Lung (tissue), 12 donors: ENCODE data around the gene PEX11B. TPM values are rescaled to one million over a fixed set of nuclear protein-coding genes. Genes with fewer than 3 reads are reported as not detected.

Experiments used
- ATAC-seq: fragments of 200-7000 bp; cut with Tn5 transposase; one replicate; pipeline ENCODE4 v1.9.1; 2020; ENCODE audit warnings: moderate number of reproducible peaks; ENCODE audit not compliant: insufficient read depth, low FRiP score
- DNase-seq, 3 donors: peaks; one replicate each; pipeline ENCODE4 v3.0.0-alpha.2; 2013 to 2017
- H3K27ac ChIP-seq, 2 donors: one replicate each; pipeline ENCODE4 v1.5.1; 2013; ENCODE audit warnings: mild to moderate bottlenecking in 2 of 2, moderate library complexity in 2 of 2, control low read depth in 1 of 2, inconsistent platforms in 1 of 2, low read depth in 1 of 2, low read length in 1 of 2
- H3K27me3 ChIP-seq, 3 donors: one replicate each; pipeline ENCODE4 v1.5.1; 2013; ENCODE audit warnings: low read length in 2 of 3; ENCODE audit not compliant: control insufficient read depth in 3 of 3, insufficient read depth in 3 of 3
- H3K36me3 ChIP-seq, 4 donors: one replicate each; pipeline ENCODE4 v1.5.1; 2013; ENCODE audit warnings: low read length in 4 of 4, mild to moderate bottlenecking in 1 of 4, moderate library complexity in 1 of 4; ENCODE audit not compliant: control insufficient read depth in 4 of 4, insufficient read depth in 4 of 4
- H3K4me1 ChIP-seq, 5 donors: one replicate each; pipeline ENCODE4 v1.5.1; 2013; ENCODE audit warnings: low read length in 5 of 5, mild to moderate bottlenecking in 2 of 5, moderate library complexity in 1 of 5; ENCODE audit not compliant: control insufficient read depth in 5 of 5, insufficient read depth in 5 of 5
- H3K4me3 ChIP-seq: one replicate; pipeline ENCODE4 v1.5.1; 2013; ENCODE audit warnings: mild to moderate bottlenecking, control low read depth, moderate library complexity
- H3K9ac ChIP-seq, 2 donors: one replicate each; pipeline ENCODE4 v1.5.1; 2013; ENCODE audit warnings: low read length in 2 of 2, control low read depth in 1 of 2; ENCODE audit not compliant: insufficient read depth in 1 of 2
- H3K9me3 ChIP-seq, 4 donors: one replicate each; pipeline ENCODE4 v1.5.1; 2013; ENCODE audit warnings: low read length in 3 of 4, mild to moderate bottlenecking in 1 of 4, moderate library complexity in 1 of 4; ENCODE audit not compliant: control insufficient read depth in 4 of 4, insufficient read depth in 3 of 4
- WGBS, 2 donors: extraction: QIAGEN DNeasy Blood & Tissue Kit; methylation state at CpG; one replicate each; pipeline ENCODE4 v1.1.7; 2013; 5-methylcytosine and 5-hydroxymethylcytosine counted together
- polyA plus RNA-seq, 2 donors: library from polyadenylated mRNA; stranded (reverse); fragments of 200-250 nt; gene quantifications; one replicate each; pipeline ENCODE4 v1.2.1, GENCODE V29; 2013
- total RNA-seq, 2 donors: library from RNA; depleted of rRNA in 1 of 2; stranded (reverse); fragments of >200 nt in 1 of 2; gene quantifications; one replicate each; pipeline ENCODE4 v1.2.1, GENCODE V29; 2014 to 2021
- TF ChIP-seq, protein P1 (sequence below): IDR thresholded peaks from 2 replicates; pipeline ENCODE4 v1.5.1; 2012; ENCODE audit warnings: mild to moderate bottlenecking; ENCODE audit errors: control extremely low read depth, extremely low read depth
- donor health status: control.
- donor health status: control.
- donor health status: Bipolar disorder and iron deficiency.
- donor health status: healthy.
- donor health status: DM: yes; HTN: yes; CAD: no.

PEX11B gene
- total and polyA plus RNA-seq, 4 donors: 24.6 to 29.6 (median 26.8) TPM

DNA sequence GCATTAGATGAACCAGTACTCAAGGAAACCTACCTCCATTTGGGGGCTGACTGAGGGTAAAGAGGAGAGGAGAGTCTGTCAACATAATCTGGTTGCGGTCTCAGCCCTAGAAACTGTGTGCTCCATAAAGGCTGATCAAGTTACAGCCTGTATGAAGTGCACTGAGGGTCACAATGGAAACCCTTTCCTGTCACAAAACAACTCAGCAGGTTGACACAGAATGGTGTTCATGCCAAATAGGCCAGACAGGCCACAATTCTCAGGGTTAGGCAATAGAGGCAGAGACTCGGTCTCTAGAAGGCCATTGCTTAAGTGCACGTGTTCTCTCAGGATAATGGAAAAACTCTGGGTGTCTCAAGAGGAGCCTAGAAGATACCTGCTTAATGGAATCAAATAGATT is 28.8 kb downstream of the PEX11B start:
- ATAC-seq (no peak), DNase-seq (peak in 1 of 3 donors; percentile 51)
- peaks cover 0 to 4% (median under 1%) of the 10 kb centered on the region in 3 donors for H3K27me3 ChIP-seq
- no peak overlapping the region for H3K9ac ChIP-seq
- no peak overlapping the region for H3K4me3 ChIP-seq
- TF ChIP-seq, protein P1, sequence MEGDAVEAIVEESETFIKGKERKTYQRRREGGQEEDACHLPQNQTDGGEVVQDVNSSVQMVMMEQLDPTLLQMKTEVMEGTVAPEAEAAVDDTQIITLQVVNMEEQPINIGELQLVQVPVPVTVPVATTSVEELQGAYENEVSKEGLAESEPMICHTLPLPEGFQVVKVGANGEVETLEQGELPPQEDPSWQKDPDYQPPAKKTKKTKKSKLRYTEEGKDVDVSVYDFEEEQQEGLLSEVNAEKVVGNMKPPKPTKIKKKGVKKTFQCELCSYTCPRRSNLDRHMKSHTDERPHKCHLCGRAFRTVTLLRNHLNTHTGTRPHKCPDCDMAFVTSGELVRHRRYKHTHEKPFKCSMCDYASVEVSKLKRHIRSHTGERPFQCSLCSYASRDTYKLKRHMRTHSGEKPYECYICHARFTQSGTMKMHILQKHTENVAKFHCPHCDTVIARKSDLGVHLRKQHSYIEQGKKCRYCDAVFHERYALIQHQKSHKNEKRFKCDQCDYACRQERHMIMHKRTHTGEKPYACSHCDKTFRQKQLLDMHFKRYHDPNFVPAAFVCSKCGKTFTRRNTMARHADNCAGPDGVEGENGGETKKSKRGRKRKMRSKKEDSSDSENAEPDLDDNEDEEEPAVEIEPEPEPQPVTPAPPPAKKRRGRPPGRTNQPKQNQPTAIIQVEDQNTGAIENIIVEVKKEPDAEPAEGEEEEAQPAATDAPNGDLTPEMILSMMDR: no peak
- WGBS, 2 donors: 64 to 65% methylated on average over 3 of the region's 3 CpGs
- peak overlapping the region in 1 of 2 donors; percentile 49 for H3K27ac ChIP-seq
- H3K9me3 ChIP-seq: no peaks in the 10 kb centered on the region
- peaks cover 4 to 22% (median 15%) of the 10 kb centered on the region in 5 donors for H3K4me1 ChIP-seq
- H3K36me3 ChIP-seq: no peaks in the 10 kb centered on the region

DNA sequence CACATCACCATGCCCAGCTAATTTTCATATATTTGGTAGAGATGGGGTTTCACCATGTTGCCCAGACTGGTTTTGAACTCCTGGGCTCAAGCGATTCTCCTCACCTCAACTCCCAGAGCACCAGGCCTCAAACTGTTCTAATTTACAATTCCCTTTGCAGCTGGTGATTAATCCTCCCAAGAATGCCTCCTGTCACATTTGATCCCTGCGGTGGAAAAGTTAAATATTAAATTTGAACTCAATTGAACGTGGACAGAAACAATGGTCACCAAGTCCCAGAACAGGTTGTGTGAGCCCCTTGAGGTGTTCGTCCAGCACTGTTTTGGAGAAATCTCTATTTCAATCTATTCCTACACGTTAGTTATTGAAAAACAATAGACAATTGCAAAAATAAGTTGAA is 30.9 kb downstream of the PEX11B start:
- H3K36me3 ChIP-seq: no peaks in the 10 kb centered on the region
- H3K27me3 ChIP-seq: peaks cover 0 to 13% (median 5%) of the 10 kb centered on the region in 3 donors
- ATAC-seq: no peak
- H3K4me1 ChIP-seq: peaks cover 4 to 15% (median 10%) of the 10 kb centered on the region in 5 donors
- no peak overlapping the region for H3K9ac ChIP-seq
- no peaks in the 10 kb centered on the region for H3K9me3 ChIP-seq
- 71 to 81% methylated on average over 5 of the region's 5 CpGs for WGBS, 2 donors
- TF ChIP-seq, protein P1: no peak
- DNase-seq: peak; percentile 24 to 46 (median 45)
- no peak overlapping the region for H3K4me3 ChIP-seq
- H3K27ac ChIP-seq: no peak overlapping the region

DNA sequence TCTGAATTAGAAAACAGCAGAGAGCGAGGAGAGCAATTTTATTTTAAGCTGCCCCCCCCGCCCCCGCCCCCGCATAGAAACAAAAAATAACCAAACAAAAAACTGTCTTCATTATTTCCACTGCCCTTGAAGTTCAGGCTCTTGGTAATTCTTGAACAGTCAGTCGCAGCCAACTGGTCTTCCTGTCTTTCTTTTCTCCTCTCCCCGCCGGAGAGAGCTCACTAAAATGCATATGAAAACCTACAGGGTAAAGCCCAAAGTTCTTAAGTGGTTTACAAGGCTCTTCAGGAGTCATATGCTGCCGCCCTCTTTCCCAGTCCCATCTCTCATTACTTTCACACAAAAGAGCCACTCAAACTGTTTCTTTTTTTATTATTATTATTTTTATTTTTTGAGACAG is 31.7 kb downstream of the PEX11B start:
- Histone ChIP-seq H3K4me1 (peaks cover 0 to 9% (median 6%) of the 10 kb centered on the region in 5 donors), H3K27ac (peak overlapping the region in 1 of 2 donors; percentile 24), H3K4me3 (no peak overlapping the region), H3K9ac (no peak overlapping the region), H3K27me3 (peaks cover 0 to 13% (median 5%) of the 10 kb centered on the region in 3 donors), H3K36me3 (no peaks in the 10 kb centered on the region), H3K9me3 (no peaks in the 10 kb centered on the region)
- 62 to 73% methylated on average over 8 of the region's 8 CpGs for WGBS, 2 donors
- TF ChIP-seq, protein P1: no peak
- DNase-seq (no peak), ATAC-seq (no peak)

DNA sequence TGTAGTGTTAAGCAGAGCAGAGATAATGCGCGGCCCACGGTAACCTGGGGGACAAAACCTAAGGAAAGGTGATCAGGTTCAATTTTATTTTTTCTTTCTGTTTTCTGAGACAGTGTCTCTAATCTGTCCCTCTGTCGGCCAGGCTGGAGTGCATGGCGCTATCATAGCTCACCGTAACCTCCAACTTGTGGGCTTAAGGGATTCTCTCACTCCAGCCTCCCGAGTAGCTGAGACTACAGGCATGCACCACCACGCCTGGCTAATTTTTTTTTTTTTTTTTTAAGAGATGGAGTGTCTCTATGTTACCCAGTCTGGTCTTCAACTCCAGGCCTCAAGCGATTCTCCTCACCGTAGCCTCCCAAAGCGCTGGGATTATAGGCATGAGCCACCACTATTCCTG is 32.1 kb downstream of the PEX11B start:
- no peaks in the 10 kb centered on the region for H3K9me3 ChIP-seq
- ATAC-seq (no peak), DNase-seq (no peak)
- H3K4me3 ChIP-seq: no peak overlapping the region
- H3K4me1 ChIP-seq: peaks cover 0 to 7% (median 3%) of the 10 kb centered on the region in 5 donors
- TF ChIP-seq, protein P1: no peak
- no peaks in the 10 kb centered on the region for H3K36me3 ChIP-seq
- H3K9ac ChIP-seq: peak overlapping the region in 1 of 2 donors; percentile 38
- H3K27me3 ChIP-seq: peaks cover 0 to 13% (median 5%) of the 10 kb centered on the region in 3 donors
- WGBS, 2 donors: 46 to 52% methylated on average over 11 of the region's 11 CpGs
- peak overlapping the region in 1 of 2 donors; percentile 24 for H3K27ac ChIP-seq
